GM08714 (cell line): ENCODE results near the gene USP47.

Source experiments
- H3K4me3 ChIP-seq: fragments of 200-500 bp; sonication (Bioruptor generic); 2 replicates; pipeline ENCODE4 v1.5.1; 2014; ENCODE audit warnings: mild to moderate bottlenecking, low read length, inconsistent platforms
- ZNF274 ChIP-seq: IDR thresholded peaks from 2 replicates; pipeline ENCODE4 v1.6.1; 2012; ENCODE audit warnings: mild to moderate bottlenecking, low read depth, low read length

Gene USP47, protein sequence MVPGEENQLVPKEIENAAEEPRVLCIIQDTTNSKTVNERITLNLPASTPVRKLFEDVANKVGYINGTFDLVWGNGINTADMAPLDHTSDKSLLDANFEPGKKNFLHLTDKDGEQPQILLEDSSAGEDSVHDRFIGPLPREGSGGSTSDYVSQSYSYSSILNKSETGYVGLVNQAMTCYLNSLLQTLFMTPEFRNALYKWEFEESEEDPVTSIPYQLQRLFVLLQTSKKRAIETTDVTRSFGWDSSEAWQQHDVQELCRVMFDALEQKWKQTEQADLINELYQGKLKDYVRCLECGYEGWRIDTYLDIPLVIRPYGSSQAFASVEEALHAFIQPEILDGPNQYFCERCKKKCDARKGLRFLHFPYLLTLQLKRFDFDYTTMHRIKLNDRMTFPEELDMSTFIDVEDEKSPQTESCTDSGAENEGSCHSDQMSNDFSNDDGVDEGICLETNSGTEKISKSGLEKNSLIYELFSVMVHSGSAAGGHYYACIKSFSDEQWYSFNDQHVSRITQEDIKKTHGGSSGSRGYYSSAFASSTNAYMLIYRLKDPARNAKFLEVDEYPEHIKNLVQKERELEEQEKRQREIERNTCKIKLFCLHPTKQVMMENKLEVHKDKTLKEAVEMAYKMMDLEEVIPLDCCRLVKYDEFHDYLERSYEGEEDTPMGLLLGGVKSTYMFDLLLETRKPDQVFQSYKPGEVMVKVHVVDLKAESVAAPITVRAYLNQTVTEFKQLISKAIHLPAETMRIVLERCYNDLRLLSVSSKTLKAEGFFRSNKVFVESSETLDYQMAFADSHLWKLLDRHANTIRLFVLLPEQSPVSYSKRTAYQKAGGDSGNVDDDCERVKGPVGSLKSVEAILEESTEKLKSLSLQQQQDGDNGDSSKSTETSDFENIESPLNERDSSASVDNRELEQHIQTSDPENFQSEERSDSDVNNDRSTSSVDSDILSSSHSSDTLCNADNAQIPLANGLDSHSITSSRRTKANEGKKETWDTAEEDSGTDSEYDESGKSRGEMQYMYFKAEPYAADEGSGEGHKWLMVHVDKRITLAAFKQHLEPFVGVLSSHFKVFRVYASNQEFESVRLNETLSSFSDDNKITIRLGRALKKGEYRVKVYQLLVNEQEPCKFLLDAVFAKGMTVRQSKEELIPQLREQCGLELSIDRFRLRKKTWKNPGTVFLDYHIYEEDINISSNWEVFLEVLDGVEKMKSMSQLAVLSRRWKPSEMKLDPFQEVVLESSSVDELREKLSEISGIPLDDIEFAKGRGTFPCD (N-terminal part only)

DNA sequence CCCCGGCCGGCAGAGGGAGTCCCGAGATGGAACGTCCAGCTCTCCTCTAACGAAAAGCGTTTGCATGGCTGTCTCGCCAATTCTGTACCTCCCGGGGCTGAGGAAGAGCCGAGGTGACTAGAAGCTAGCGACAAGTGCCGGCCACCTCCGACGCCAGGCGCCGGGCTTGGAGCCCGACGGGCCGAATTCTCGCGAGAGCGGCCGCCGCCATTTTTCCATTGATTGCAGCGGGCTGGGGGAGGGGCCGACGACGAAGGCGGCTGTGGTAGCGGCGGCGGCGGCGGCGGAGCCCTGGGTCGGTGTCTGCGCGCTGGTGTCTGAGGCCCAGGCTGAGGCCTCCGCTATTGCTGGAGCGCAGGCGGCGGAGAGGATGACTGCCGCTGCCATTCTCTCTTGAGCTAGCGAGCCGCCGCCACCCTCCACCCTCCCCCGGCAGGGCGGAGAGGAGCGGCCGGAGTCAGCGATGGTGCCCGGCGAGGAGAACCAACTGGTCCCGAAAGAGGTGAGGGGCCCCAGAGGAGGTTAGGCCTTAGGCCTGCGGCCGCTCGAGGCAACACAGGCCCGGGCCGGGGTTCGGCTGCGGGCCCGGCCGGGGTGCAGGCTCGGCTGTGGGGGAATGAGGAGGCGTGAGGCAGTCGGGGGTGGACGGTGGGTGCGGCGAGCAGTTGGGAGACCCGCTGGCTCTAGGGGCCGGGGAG is at the start of gene USP47:
Gene USP47, plus strand, starts transcription at position 250 of the 698 bp plus-strand sequence. Its CDS starts 214 bp downstream, at position 464.
- peak within 1 kb of the TSS; percentile 93 for H3K4me3 ChIP-seq
- TF ChIP-seq ZNF274 = no peak

DNA sequence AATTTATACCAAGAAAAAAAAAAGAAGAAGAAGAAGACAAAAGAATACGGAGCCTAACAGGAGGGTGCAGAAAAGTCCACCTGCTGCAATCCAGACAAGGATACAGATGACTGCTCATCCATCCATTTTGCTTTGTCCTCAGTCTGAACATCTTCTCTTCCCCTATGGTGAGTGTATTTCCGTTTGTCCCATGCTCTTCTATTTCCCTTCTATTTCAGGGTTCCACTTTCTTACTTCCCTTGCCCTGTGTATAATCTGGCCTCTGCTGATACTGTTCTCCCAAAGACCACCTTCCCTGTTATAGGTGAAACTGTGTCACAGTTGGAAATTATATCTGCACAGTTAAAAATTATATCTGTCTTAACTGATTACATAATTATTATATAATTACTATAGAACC is 48.7 kb upstream of the USP47 start:
- TF ChIP-seq ZNF274 = no peak
- H3K4me3 ChIP-seq = no peak overlapping the region

DNA sequence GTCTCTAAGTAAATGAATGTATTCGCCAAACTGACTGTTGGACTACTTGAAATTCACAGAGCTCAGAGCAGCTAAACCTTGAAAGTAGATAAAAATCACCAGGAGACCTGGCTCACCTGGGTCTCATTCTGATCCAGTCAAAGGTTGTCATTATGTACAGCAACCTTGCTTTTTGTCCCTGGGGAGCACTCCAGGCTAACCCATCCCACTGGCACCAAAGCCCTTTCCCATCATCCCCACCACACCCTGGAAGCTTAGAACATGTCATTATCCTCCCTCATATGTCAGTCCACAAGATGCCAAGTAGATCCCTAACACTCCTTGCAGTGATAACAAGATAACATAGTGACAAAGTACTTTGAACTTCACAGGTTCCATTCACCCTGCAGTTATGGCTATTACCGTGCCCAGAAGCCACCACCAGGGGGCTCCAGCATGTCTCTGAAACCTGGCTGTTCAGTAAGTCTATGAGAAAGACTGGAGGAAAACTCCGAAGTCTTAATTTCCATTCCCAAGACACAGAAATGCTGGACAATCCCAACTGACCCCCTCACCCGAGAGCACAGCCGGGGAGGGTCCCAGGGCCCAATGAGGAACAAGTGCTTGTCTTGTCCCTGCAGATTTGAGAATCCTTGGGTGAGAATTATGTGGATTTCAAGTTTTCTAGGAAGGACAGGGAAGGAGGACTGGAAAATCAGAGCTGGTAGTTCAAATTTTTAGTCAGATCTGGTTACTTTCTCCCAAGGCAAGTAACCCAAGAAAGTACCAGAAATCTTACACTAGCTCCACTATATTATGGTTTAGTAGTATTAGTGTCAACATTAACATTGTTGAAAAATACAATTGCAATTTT is 43.0 kb upstream of the USP47 start:
- no peak for TF ChIP-seq ZNF274
- H3K4me3 ChIP-seq = no peak overlapping the region

DNA sequence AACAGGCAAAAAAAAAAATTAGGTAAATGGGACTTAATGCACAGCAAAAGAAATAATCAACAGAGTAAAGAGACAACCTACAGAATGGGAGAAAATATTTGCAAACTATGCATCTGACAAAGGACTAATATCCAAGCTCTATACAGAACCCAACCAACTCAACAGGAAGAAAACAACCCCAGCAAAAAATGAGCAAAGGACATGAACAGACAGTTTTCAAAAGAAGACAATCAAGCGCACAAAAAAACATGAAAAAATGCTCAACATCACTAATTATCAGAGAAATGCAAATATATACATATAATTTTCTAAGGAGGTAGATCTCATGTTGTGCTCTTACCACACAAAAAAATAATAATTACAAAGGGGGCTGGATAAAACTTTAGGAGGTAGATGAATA is 36.5 kb upstream of the USP47 start:
- no peak overlapping the region for H3K4me3 ChIP-seq

DNA sequence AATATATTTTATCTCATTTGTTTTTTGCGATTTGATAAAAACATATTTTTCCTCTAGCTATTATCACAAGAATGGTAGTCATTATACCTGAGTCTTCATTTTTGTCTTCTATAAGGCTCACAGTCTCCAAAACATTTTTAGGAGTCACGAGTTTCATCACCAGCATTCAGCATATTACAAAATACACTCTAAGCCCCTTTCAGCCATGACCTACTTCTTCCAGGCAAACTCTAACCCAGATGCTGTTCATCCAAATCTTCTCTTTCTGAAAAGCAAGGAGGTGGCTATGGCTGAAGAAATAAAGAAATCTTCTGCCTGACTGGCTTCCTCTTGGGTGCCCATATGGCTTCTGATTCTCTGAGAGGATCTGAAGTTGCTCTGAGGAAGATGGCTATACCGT is 35.7 kb upstream of the USP47 start:
- H3K4me3 ChIP-seq = no peak overlapping the region
- no peak for TF ChIP-seq ZNF274

More for the DNA sequence above, 36.5 kb upstream of the USP47 start:
- TF ChIP-seq ZNF274 = no peak

DNA sequence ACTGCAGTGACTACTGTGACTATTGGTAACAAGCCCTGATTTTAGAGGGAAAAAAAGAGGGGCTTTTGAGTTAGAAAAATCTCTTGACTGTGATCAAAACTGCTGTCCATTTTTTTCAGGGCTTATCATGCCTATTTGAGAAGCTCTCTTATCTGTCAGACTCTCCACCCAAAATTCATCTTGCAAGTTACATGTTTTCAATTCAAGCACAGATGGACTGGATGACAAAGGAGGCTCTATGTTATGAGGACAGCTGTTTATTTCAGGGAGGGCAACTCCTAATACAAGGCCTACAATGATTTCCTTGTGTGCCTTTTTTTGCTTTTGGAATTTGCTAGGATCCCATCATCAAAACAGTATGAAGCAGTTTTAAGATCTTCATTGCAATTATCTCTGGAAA is 35.2 kb upstream of the USP47 start:
- TF ChIP-seq ZNF274 = no peak
- H3K4me3 ChIP-seq = no peak overlapping the region

DNA sequence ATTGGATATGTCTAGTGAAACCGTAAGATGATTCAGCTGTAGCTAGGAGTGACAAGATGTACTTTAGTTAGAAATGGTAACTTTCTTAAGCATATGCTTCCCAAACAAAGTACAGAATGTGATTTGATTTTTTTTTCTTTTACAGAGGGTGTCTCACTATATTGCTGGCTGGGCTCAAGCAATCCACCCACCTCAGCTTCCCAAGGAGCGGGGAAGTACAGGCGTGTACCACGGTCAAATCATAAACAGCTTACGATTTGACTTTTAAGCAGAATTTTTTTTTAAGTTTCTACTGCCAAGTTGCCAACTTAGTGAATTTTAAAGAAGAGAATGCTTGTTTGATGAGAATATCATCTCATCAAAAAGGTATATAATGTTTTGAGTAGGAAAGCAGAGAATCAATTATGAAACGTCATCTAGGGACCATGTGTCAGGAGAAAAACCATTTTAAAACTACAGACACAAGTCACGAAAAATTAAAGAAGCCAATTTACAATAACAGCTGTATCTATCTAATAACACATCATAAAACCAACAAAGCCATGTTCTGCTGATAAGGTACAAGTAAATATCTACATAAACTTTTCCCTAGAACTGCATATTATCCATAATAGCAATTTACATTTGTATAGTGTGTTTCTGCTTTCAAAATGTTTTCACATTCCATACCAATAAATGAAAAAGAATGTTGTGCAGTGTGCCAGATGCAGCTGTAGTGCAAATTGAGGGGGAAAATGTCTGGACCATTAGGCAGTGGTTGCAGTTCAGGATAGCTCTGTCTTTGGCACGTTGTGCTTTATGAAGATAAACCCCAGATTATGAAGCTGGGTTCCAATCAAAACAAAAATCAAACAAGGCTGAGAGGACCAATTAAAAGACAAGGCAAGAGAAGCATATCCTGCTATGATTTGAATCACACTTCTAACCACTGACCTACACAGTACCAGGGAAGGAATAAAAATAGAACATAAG is 33.7 kb upstream of the USP47 start:
- H3K4me3 ChIP-seq = no peak overlapping the region
- no peak for TF ChIP-seq ZNF274

DNA sequence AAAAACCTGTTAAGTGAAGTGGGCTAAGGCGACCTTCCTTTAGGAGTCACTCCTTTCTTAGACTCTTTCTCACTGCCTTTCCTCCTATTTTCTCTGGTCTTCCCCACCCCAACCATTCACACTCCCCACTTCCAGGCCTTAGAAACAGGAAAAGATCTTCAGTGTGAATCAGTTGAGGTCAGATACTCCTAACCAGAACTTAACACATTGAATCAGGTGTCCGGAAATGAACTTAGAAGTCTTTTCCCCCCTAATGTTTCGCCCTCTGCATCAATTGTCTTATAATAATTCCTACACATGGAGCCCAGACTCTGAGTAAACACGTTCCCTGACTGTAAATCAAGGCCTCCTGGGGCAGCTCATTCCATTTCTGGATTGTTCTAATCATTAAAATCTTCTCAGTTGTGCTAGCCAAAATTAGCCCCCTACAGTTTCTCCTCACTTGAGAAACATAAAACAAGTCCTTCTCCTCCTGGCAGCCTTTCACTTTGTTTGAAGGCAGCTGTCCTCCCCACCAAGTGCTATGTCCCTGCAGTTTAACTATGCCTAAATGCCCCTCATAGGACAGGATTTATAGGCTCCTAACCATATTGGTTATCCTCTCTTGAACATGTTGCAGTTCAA is 32.7 kb upstream of the USP47 start:
- H3K4me3 ChIP-seq = no peak overlapping the region
- no peak for TF ChIP-seq ZNF274

DNA sequence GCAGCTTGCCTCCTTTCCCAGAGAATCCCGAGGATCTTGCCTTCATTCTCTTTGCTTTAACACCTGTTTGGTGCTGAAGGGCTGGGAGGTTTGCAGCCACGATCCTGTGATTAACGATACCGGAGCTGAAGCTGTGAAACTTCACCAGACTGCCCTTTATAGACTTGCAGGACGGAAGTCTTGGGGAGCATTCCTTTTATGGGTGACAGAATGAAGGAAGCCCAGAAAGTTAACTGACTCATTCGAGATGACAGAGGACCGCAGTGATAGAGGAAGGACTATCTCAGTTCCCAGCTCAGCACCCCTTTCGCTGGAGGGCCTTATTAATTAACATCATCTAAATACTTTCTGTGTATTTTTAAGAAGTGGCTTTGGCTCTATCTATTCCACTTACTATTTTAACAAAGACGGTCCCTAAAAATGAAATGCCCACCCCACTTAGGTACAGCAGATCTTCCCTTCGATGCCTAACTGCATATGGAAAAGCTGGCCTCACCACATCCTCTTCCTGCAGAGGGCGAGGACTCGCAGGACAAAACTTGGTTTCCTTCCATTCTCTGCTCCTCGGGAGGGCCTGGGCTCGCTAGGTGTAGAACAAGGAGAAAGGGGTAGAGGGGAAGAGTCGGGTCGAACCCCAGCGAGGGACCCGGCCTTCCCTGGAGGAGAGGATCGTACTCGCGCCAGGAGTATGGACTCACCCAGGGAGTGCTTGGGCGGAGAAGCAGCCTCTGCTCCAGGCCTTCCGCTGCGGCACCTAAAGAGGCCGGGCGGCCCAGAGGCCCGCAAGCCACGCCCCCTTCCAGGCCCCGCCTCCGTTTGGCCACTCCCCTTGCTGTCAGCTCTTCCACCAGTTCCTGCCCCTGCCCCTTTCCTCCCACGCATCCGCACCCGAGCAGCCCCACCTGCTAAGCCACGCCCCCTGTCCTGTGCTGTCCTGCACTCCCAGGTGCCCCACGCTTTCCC is 30.7 kb upstream of the USP47 start:
- no peak for TF ChIP-seq ZNF274

DNA sequence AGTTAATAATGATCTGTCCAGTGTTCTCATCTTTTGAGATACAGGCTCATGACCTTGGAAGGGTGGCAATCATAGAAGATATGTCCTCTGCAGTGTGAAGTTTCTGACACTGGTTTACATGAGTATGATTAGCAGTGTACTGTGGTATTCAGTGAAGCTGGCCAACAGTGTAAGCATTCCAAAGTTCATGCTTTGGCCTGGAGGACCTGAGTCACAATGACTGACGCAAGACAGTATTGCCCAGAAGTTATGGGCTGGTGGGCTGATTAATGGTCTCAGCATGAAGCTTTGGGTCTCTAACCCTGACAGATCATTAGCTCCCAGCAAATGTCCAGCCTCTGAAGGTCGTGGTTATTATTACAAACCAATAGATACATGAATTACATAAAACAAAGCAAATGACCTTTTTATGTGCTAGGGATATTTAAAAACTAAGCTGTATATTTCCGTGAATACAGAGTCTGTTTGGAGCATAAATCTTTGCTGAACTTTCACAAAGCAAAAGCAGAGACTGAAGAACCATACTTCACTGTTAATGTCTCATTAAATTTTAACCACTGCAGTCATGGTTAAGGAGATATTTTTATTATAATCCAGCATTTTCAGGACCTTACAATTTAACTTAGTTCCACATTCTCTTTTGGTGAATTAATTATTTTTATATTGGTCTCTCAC is 28.3 kb upstream of the USP47 start:
- H3K4me3 ChIP-seq = no peak overlapping the region
- TF ChIP-seq ZNF274 = no peak

More for the DNA sequence above, 30.7 kb upstream of the USP47 start:
- no peak overlapping the region for H3K4me3 ChIP-seq
